Gastrocnemius medialis (tissue), 4 donors: Measurements from ENCODE around the gene CEBPB.

Experiments
- POLR2A ChIP-seq, 2 donors: fragments of 450-650 bp; IDR thresholded peaks; one replicate each; pipeline ENCODE4 v1.6.1; 2017; ENCODE audit warnings: antibody characterized with exemption in 2 of 2, mild to moderate bottlenecking in 2 of 2, moderate library complexity in 2 of 2
- TF ChIP-seq, protein P1 (sequence below), 5 experiments: fragments of 450-650 bp in 3 of 5; fragments of 200-600 bp in 2 of 5; sonication (generic) in 2 of 5; IDR thresholded peaks in 4 of 5; conservative IDR thresholded peaks in 1 of 5; 1 replicate in 4 of 5; 2 replicates in 1 of 5; pipeline ENCODE4 v1.5.1; 2016 to 2019; ENCODE audit warnings: antibody characterized with exemption in 5 of 5, mild to moderate bottlenecking in 3 of 5, moderate library complexity in 3 of 5

DNA sequence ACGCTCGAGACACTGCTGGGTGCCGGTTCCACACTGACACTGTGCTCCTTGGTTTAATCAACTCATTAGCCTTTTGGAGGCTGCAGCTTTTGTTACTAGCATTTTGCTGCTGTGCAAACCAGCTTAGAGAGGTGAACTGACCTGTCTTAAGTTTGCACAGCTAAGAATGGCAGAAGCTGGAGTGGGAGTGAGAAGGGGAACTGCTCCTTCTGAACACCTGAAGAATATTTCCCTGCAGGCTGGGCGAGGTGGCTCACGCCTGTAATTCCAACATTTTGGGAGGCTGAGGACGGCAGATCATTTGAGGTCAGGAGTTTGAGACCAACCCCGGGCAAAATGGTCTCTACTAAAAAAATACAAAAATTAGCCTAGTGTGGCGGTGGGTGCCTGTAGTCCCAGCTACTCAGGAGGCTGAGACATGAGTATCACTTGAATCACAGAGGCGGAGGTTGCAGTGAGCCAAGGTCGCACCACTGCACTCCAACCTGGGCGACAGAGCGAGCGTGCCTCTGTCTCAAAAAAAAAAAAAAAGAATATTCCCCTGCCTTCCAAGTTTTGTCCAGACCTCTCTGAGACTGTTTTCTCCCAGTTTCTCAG, 5.0 kb downstream of the CEBPB start:
- TF ChIP-seq, protein P1, sequence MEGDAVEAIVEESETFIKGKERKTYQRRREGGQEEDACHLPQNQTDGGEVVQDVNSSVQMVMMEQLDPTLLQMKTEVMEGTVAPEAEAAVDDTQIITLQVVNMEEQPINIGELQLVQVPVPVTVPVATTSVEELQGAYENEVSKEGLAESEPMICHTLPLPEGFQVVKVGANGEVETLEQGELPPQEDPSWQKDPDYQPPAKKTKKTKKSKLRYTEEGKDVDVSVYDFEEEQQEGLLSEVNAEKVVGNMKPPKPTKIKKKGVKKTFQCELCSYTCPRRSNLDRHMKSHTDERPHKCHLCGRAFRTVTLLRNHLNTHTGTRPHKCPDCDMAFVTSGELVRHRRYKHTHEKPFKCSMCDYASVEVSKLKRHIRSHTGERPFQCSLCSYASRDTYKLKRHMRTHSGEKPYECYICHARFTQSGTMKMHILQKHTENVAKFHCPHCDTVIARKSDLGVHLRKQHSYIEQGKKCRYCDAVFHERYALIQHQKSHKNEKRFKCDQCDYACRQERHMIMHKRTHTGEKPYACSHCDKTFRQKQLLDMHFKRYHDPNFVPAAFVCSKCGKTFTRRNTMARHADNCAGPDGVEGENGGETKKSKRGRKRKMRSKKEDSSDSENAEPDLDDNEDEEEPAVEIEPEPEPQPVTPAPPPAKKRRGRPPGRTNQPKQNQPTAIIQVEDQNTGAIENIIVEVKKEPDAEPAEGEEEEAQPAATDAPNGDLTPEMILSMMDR (IDR thresholded peaks at IDR 0.05 in 4 of 5, conservative IDR thresholded peaks at IDR 0.05 in 1 of 5) = no peak
- no peak for TF ChIP-seq POLR2A (IDR thresholded peaks at IDR 0.05)
